Activated CD4-positive, alpha-beta T cell treated with anti-CD3 and anti-CD28 coated beads, Interleukin-2, amount 10 ng/mL, durations not matched to agents 7 days and 5 days (primary cell): ENCODE data around the gene CIART. TPM values are rescaled to one million over a fixed set of nuclear protein-coding genes. Genes with fewer than 3 reads are reported as not detected.
"Not testable (repeated sequence)": the region's sequence is repeated elsewhere in the genome, so short reads cannot be mapped to it uniquely, and the experiment has no call there.

Experiments
- CTCF ChIA-PET: fragments of 350-600 bp; sonication (Branson Sonifier 250); formaldehyde crosslinking; loops from one replicate; lab custom pipeline; 2021; ENCODE audit warnings: antibody characterized with exemption; lab: Charles Lee
- POLR2A ChIA-PET: fragments of 350-600 bp; sonication (Branson Sonifier 250); formaldehyde crosslinking; loops from one replicate; lab custom pipeline; 2021; ENCODE audit warnings: antibody characterized with exemption; lab: Charles Lee
- DNase-seq: peaks from one replicate; pipeline ENCODE4 v3.0.0-alpha.2; 2020
- H3K27ac Mint-ChIP-seq: one replicate; pipeline ENCODE4 v1.8.0; 2021; ENCODE audit warnings: mild to moderate bottlenecking, moderate library complexity, mixed read lengths
- H3K27me3 Mint-ChIP-seq: one replicate; pipeline ENCODE4 v1.8.0; 2021; ENCODE audit warnings: mixed read lengths
- H3K36me3 Mint-ChIP-seq: one replicate; pipeline ENCODE4 v1.8.0; 2021; ENCODE audit warnings: low read depth, mixed read lengths
- H3K4me1 Mint-ChIP-seq: one replicate; pipeline ENCODE4 v1.8.0; 2021; ENCODE audit warnings: mixed read lengths
- H3K4me3 Mint-ChIP-seq: one replicate; pipeline ENCODE4 v1.8.0; 2021; ENCODE audit warnings: mild to moderate bottlenecking, moderate library complexity, mixed read lengths
- H3K9me3 Mint-ChIP-seq: one replicate; pipeline ENCODE4 v1.8.0; 2021; ENCODE audit warnings: mixed read lengths
- total RNA-seq, 2 experiments: library from RNA; stranded (reverse); gene quantifications; one replicate each; pipeline ENCODE4 v1.2.3, GENCODE V29; 2021

Gene CIART
- 1 to 10 TPM; 1.7 to 2.1 TPM for total RNA-seq

DNA sequence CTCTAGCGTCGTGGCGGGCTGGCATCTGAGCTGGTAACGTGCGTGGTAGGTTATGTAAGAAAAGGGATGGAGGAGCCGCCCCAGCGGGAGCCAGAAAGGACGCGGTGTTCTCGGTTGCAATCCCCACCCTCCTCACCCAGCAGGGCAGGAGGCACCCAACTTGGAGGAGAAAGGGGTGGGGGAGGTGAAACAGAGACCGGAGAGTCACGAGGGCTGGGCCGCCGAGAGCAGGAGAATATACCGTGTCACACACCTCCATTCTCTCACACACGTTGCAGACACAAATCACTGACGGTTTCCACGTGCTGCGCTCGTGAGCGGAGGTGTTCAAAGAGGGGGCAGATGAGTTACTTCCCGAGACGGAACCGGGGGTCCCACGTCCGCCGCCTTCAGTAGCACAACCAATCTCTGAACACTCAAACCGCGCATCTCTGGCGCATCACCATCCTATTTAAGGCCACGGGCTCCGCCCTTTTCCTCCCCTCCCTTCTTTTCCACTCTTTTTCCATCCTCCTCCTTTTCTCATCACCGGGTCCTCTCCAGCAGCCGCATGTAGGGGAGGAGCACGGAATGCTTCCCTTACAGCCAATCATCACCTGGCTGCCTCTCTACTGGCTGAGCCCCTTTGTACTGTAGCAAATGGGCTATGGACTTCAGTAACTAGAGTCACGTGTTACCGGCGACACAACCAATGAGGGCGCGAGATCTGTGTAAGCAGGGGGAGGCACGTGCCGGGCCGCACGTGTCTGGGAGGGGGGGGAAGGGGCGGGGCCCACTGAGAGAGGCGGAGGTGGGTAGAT, at the start of gene CIART:
Gene CIART (plus strand): TSS at position 797 of the 800 bp plus-strand sequence. CDS start 714 bp downstream, outside the sequence.
- Mint-ChIP-seq H3K27me3 (peaks cover 4% of the 10 kb centered on the region), H3K36me3 (peaks cover 2% of the 10 kb centered on the region), H3K9me3 (no peaks in the 10 kb centered on the region), H3K27ac (peak within 1 kb of the TSS; percentile 47), H3K4me1 (peaks cover 24% of the 10 kb centered on the region), H3K4me3 (peak within 1 kb of the TSS; percentile 76)
- peak; percentile 89 for DNase-seq
- CTCF ChIA-PET, result interaction anchor here (1.0 to 1.9 kb wide), 6 partner anchors 10 to 26 kb away, joined by 3 to 9 read pairs (median 4); partner anchors contain the start of genes APH1A, C1orf54 and CA14
- POLR2A ChIA-PET, result no interaction called here

DNA sequence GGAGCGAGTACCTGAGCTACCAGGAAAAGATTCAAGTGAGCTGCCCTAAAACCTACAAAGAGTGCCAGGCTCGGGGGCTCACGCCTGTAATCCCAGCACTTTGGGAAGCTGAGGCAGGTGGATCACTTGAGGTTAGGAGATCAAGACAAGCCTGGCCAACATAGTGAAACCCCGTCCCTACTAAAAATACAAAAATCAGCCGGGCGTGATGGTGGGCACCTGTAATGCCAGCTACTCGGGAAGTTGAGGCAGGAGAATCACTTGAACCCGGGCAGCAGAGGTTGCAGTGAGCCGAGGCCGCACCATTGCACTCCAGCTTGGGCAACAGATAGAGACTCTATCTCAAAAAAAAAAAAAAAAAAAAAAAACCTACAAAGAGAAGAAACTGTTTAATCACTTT, 49.4 kb upstream of the CIART start:
- not testable (repeated sequence) for H3K27me3 Mint-ChIP-seq, DNase-seq, H3K27ac Mint-ChIP-seq, H3K9me3 Mint-ChIP-seq, H3K4me3 Mint-ChIP-seq
- POLR2A ChIA-PET, result interaction anchor here (0.6 to 1.5 kb wide), 2 partner anchors 131 to 347 kb away, joined by 3 to 4 read pairs; a partner anchor contains a TSS
- H3K36me3 Mint-ChIP-seq, result peaks cover 28% of the 10 kb centered on the region
- H3K4me1 Mint-ChIP-seq, result peaks cover 23% of the 10 kb centered on the region
- CTCF ChIA-PET, result interaction anchor here (0.5 to 1.4 kb wide), 4 partner anchors 17 to 938 kb away, joined by 3 read pairs; no protein-coding TSS in a partner anchor

DNA sequence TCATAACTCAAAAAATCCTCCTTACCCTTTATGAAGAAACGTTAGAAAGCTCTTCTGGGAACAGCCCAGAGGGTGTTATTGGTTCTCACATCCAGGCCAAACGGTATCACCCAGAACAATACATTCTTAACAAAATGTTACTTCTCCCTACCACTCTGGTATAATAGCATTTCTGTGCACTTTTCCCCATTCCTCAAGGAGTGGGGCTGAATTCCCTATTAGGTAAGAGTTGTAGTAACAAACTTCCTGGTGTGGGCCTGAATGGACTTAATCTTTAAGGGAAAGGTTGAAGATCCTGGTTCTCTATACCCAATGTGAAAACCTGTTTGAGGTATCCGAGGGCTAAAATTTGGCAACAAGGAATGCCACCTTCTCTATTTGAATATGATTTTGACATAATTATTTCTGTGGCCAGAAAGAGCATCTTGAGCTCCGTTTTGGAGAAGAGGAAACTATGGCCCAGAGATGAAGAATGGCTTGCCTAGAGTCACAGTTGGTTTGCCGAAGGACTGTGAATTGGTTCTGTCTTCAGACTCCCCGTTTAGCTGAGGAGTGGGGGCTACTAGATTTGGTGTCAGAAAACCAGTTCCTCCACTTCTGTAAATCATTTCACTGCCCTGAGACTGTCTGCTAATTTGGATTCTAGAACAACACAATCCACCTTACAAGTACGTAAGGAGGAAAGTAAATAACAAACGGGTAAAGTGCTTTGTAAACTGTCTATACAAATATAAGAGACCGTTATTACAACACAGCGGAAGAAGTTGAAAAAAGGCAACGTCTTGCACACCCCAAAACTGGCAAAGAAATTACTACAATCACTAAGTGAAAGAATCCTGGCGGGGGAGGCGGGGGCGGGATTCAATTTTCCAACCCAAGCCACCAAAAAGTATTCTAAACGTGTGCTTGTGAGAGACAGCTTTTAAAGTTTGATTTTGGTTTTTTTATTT, 48.7 kb upstream of the CIART start:
- H3K9me3 Mint-ChIP-seq, result no peaks in the 10 kb centered on the region
- DNase-seq, result no peak
- no peak overlapping the region for H3K27ac Mint-ChIP-seq
- peaks cover 23% of the 10 kb centered on the region for H3K4me1 Mint-ChIP-seq
- POLR2A ChIA-PET, result interaction anchor here (0.6 to 1.5 kb wide), 2 partner anchors 132 to 347 kb away, joined by 3 to 4 read pairs; a partner anchor contains a TSS
- H3K4me3 Mint-ChIP-seq, result no peak overlapping the region
- H3K36me3 Mint-ChIP-seq, result peaks cover 25% of the 10 kb centered on the region
- CTCF ChIA-PET, result interaction anchor here (0.5 to 1.4 kb wide), 3 partner anchors 150 to 345 kb away, joined by 3 read pairs; no protein-coding TSS in a partner anchor
- H3K27me3 Mint-ChIP-seq, result no peaks in the 10 kb centered on the region

- H3K4me1 Mint-ChIP-seq, result peaks cover 20% of the 10 kb centered on the region
- no peaks in the 10 kb centered on the region for H3K9me3 Mint-ChIP-seq
- no peak for DNase-seq
- CTCF ChIA-PET, result interaction anchor here (1.0 kb wide), 1 partner anchor 346 kb away, joined by 3 read pairs; no protein-coding TSS in a partner anchor
- H3K27me3 Mint-ChIP-seq, result no peaks in the 10 kb centered on the region
- no peak overlapping the region for H3K27ac Mint-ChIP-seq
- H3K36me3 Mint-ChIP-seq, result peaks cover 21% of the 10 kb centered on the region
- no peak overlapping the region for H3K4me3 Mint-ChIP-seq
- POLR2A ChIA-PET, result interaction anchor here (1.5 kb wide), 1 partner anchor 348 kb away, joined by 4 read pairs; a partner anchor contains a TSS
Observed at GRCh38 chr1:150234309-150234565, 48.1 kb upstream of the CIART start.

DNA sequence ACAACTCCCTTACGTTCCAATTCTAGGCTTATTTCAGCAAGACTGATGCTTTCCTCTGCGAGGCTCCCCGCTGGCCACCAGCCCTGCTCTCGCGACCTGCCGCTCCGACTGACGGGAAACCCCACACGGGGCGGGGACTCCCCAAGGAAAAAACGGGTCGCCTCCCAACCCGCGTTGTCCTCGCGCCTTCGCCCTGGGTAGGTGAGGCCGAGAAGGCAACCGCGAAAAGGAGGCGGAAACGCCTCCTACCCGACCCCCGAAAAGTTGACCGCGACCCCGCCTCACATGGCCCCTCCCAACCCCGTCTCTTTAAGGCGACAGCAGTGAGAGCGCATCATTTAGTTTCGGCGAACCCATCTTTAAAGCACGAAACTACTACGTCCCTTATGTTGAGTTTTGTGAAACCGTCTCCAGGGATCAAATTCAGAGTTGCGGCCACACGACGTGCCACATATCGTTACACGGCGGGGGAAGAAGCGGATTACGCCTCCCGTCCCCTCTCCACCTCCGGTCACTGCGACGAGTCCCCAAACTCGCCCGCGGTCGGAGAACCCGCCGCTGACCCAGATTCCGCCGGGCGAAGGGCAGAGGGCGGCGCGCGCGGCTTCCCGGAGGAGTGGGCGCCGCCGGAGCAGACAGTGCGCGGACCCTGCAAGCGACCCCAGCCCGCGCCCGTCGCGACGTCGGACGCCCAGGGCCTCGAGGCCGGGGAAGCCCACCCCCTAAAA, 47.6 kb upstream of the CIART start:
- no peak overlapping the region for H3K4me3 Mint-ChIP-seq
- H3K9me3 Mint-ChIP-seq, result no peaks in the 10 kb centered on the region
- H3K27me3 Mint-ChIP-seq, result no peaks in the 10 kb centered on the region
- H3K4me1 Mint-ChIP-seq, result peaks cover 20% of the 10 kb centered on the region
- DNase-seq, result peak; percentile 91
- ChIA-PET CTCF (interaction anchor here (1.0 kb wide), 1 partner anchor 346 kb away, joined by 3 read pairs; no protein-coding TSS in a partner anchor), POLR2A (no interaction called here)
- peaks cover 19% of the 10 kb centered on the region for H3K36me3 Mint-ChIP-seq
- no peak overlapping the region for H3K27ac Mint-ChIP-seq

DNA sequence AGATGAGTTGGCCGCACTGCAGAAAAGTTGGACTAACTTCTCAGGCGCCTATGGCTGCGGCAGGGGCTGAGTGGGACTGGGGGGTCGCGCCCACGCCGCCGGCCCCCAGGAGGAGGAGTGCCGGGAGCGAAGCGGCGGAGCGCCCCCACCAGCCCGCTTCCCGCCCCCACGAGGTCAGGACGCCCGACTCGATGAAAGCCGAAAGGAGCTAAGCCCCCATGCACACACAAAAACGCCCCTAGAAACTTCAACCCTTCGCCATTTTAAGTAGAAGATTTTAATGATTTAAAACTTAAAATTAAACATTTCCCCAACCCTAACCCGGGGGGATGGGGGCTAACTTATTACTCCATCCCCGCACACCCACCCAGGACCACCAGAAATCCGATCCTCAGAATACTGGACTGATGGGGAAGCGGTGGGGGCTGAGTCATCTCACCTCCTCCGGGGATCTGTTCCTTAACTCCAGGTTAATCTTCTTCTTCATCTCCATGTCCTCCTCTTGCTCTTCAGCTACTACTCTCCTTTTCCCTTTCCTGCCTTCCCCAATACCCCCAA, 47.0 kb upstream of the CIART start:
- H3K4me1 Mint-ChIP-seq, result peaks cover 20% of the 10 kb centered on the region
- POLR2A ChIA-PET, result interaction anchor here (0.5 kb wide), 1 partner anchor 320 kb away, joined by 4 read pairs; no protein-coding TSS in a partner anchor
- CTCF ChIA-PET, result no interaction called here

DNA sequence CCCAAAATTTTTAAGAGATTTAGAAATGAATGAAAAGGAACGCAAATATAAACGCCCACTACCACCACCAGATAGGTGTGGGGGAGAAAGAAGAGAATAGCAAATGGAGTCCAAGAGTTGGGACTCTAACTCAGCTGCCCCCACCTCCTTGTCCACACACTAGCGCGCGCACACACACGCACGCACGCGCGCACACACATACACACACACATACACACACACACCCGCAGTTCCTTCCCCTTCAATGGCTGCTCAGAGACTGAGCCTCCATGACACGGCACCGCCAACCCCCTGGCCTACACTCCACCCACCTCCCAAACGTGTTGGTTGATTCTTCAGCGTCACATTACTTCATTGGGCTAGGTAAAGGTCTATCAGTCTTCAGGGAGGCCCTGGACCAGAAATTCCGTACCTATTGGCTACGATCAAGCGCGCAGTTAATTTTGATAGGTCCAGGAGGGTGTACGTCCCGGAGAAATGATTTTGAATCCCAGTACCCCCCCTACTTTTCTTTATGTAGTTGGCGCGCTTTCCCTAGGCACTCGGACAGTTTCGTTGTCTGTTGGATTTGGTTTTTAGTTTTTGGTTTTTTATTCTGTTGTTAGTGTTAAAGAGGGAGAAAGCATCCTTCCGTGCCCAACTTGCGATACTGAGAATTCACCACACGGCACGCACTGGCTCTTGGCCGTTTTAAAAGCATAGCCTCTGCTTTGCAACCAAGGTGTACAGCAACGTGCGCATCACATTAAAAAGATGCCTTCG, 46.3 kb upstream of the CIART start, which contains the start of gene ANP32E:
Gene ANP32E (minus strand): TSS at position 261 of the 762 bp plus-strand sequence. CDS start 326 bp downstream, outside the sequence.
- CTCF ChIA-PET, result no interaction called here
- Mint-ChIP-seq H3K4me1 (peaks cover 20% of the 10 kb centered on the region), H3K4me3 (no peak within 1 kb of the TSS), H3K36me3 (peaks cover 14% of the 10 kb centered on the region), H3K27ac (no peak within 1 kb of the TSS), H3K9me3 (no peaks in the 10 kb centered on the region), H3K27me3 (no peaks in the 10 kb centered on the region)
- POLR2A ChIA-PET, result interaction anchor here (0.5 kb wide), 1 partner anchor 319 kb away, joined by 4 read pairs; no protein-coding TSS in a partner anchor
- peak; percentile 97 for DNase-seq

More for the DNA sequence above, 47.0 kb upstream of the CIART start:
- no peak overlapping the region for H3K27ac Mint-ChIP-seq
- DNase-seq, result no peak
- H3K9me3 Mint-ChIP-seq, result no peaks in the 10 kb centered on the region
- H3K36me3 Mint-ChIP-seq, result peaks cover 16% of the 10 kb centered on the region
- no peak overlapping the region for H3K4me3 Mint-ChIP-seq
- H3K27me3 Mint-ChIP-seq, result no peaks in the 10 kb centered on the region

DNA sequence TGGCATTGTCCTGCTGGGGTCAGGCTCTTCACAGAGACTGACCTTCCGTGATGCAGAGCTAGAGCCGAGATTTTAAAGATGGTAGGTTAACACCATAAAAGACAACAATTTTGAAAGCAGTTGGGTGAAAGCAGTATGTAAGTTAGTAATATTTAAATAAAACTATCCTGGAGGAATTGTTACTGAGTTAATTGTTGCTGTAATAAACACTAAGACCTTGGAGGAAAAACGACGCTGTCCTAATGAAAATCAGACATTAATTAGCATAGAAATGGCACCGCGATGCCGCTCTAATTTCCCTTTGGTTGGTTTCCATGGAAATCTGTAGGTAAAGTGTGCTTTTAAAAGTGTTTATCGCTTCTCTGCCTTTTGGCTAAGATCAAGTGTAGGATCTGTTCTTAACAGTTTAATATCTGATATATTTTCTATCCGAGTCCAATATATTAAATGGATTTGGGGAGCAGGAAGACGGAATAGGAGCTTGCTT, 45.7 kb upstream of the CIART start:
- CTCF ChIA-PET, result no interaction called here
- peaks cover 11% of the 10 kb centered on the region for H3K36me3 Mint-ChIP-seq
- no peaks in the 10 kb centered on the region for H3K27me3 Mint-ChIP-seq
- H3K4me1 Mint-ChIP-seq, result peaks cover 19% of the 10 kb centered on the region
- H3K4me3 Mint-ChIP-seq, result no peak overlapping the region
- POLR2A ChIA-PET, result no interaction called here
- no peak overlapping the region for H3K27ac Mint-ChIP-seq
- H3K9me3 Mint-ChIP-seq, result no peaks in the 10 kb centered on the region
- no peak for DNase-seq

DNA sequence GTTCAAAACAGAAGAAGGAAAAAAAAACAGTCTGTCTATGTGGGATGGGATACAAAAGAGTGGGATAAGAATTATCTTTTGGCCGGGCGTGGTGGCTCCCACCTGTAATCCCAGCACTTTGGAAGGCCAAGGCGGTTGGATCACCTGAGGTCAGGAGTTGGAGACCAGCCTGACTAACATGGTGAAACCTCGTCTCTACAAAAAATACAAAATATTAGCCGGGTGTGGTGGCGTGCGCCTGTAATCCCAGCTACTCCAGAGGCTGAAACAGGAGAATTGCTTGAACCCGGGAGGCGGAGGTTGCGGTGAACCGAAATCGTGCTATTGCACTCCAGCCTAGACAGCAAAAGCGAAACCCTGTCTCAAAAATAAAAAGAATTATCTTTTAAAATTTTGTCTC, 45.2 kb upstream of the CIART start:
- peaks cover 16% of the 10 kb centered on the region for H3K4me1 Mint-ChIP-seq
- H3K4me3 Mint-ChIP-seq, H3K9me3 Mint-ChIP-seq, CTCF ChIA-PET, DNase-seq, H3K27ac Mint-ChIP-seq, H3K27me3 Mint-ChIP-seq, POLR2A ChIA-PET: not testable (repeated sequence)
- peaks cover 11% of the 10 kb centered on the region for H3K36me3 Mint-ChIP-seq

DNA sequence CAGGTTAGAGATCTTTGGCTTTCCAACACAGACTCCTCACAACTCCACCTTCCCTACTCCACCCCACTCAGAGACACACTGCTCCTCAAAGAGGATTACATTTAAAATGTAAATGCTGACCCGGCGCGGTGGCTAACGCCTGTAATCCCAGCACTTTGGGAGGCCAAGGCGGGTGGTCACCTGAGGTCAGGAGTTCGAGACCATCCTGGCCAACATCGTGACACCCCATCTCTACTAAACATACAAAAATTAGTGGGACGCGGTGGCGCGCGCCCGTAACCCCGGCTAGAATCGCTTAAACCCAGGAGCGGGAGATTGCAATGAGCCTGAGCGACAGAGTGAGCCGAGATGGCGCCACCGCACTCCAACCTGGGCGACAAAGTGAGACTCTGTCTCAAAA, 44.6 kb upstream of the CIART start:
- Mint-ChIP-seq H3K9me3 (no peaks in the 10 kb centered on the region), H3K36me3 (peaks cover 10% of the 10 kb centered on the region), H3K4me1 (peaks cover 14% of the 10 kb centered on the region), H3K27me3 (no peaks in the 10 kb centered on the region), H3K4me3 (no peak overlapping the region), H3K27ac (no peak overlapping the region)
- POLR2A ChIA-PET, result no interaction called here
- CTCF ChIA-PET, result no interaction called here
- no peak for DNase-seq

DNA sequence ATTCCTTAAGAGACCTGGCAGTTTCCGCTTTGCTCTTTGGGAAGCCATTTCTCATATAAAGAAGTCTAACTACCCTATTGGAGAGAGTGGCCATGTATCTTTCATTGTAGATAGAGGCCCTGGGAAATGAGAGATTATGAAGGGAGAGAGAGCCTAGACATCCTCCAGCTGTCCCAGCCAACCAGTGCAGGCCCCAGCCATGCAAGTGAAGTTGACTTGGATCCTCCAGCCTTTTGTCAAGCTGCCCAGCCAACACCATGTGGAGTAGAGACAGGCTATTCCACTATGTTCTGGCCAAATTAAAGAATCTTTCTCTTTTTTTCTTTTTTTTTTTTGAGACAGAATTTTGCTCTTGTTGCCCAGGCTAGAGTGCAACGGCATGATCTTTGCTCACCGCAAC, 39.4 kb upstream of the CIART start:
- H3K27me3 Mint-ChIP-seq, result peaks cover 10% of the 10 kb centered on the region
- no peak for DNase-seq
- H3K27ac Mint-ChIP-seq, result no peak overlapping the region
- H3K9me3 Mint-ChIP-seq, result no peaks in the 10 kb centered on the region
- H3K4me3 Mint-ChIP-seq, result no peak overlapping the region
- no peaks in the 10 kb centered on the region for H3K4me1 Mint-ChIP-seq
- H3K36me3 Mint-ChIP-seq, result no peaks in the 10 kb centered on the region
- POLR2A ChIA-PET, result no interaction called here
- CTCF ChIA-PET, result no interaction called here
